Nephron progenitor cell (in vitro differentiated cells): ENCODE results near the gene PPM1L.

ENCODE experiments used
- DNase-seq: peaks from one replicate; pipeline ENCODE4 v3.0.0; 2021
- H3K27ac Mint-ChIP-seq: 2 replicates; pipeline ENCODE4 v1.8.0; 2021; ENCODE audit warnings: mild to moderate bottlenecking, moderate library complexity, mixed read lengths
- H3K27me3 Mint-ChIP-seq: 2 replicates; pipeline ENCODE4 v1.8.0; 2021; ENCODE audit warnings: mild to moderate bottlenecking, low read depth, mixed read lengths; ENCODE audit not compliant: poor library complexity
- H3K36me3 Mint-ChIP-seq: 2 replicates; pipeline ENCODE4 v1.8.0; 2021; ENCODE audit warnings: low read depth, mixed read lengths
- H3K4me1 Mint-ChIP-seq: 2 replicates; pipeline ENCODE4 v1.8.0; 2021; ENCODE audit warnings: mixed read lengths
- H3K4me3 Mint-ChIP-seq: 2 replicates; pipeline ENCODE4 v1.8.0; 2021; ENCODE audit warnings: mild to moderate bottlenecking, moderate library complexity, mixed read lengths
- H3K9me3 Mint-ChIP-seq: 2 replicates; pipeline ENCODE4 v1.8.0; 2021; ENCODE audit warnings: mild to moderate bottlenecking, moderate library complexity, mixed read lengths
- TF ChIP-seq, protein P1 (sequence below): fragments of 200-600 bp; sonication (generic); IDR thresholded peaks from 2 replicates; pipeline ENCODE4 v1.5.0; 2021; ENCODE audit warnings: antibody characterized with exemption

Gene PPM1L

DNA sequence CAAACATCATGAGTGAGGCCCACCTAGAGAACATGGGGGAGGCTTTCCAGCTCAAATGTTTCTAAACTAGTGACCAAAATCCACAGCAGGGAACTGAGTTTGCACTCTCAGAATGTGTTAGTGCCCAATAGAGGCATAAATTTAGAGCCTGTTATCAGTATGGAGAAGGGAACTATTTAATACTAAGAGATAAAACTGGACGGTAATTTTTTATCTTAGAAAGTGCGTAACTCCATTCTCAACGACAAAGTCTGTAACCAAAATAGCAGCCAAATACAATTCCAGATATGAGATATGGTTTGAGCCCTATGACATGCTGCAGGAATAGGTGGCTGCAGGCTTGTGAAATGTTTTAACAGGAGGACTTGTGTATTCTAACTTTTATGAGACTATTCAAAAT is 345.6 kb downstream of the PPM1L start:
- DNase-seq: no peak
- Mint-ChIP-seq H3K4me3 (no peak overlapping the region), H3K27ac (no peak overlapping the region), H3K9me3 (no peaks in the 10 kb centered on the region), H3K27me3 (peaks cover 31% of the 10 kb centered on the region), H3K36me3 (peaks cover 47% of the 10 kb centered on the region), H3K4me1 (peaks cover 16% of the 10 kb centered on the region)
- TF ChIP-seq, protein P1, sequence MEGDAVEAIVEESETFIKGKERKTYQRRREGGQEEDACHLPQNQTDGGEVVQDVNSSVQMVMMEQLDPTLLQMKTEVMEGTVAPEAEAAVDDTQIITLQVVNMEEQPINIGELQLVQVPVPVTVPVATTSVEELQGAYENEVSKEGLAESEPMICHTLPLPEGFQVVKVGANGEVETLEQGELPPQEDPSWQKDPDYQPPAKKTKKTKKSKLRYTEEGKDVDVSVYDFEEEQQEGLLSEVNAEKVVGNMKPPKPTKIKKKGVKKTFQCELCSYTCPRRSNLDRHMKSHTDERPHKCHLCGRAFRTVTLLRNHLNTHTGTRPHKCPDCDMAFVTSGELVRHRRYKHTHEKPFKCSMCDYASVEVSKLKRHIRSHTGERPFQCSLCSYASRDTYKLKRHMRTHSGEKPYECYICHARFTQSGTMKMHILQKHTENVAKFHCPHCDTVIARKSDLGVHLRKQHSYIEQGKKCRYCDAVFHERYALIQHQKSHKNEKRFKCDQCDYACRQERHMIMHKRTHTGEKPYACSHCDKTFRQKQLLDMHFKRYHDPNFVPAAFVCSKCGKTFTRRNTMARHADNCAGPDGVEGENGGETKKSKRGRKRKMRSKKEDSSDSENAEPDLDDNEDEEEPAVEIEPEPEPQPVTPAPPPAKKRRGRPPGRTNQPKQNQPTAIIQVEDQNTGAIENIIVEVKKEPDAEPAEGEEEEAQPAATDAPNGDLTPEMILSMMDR: no peak

DNA sequence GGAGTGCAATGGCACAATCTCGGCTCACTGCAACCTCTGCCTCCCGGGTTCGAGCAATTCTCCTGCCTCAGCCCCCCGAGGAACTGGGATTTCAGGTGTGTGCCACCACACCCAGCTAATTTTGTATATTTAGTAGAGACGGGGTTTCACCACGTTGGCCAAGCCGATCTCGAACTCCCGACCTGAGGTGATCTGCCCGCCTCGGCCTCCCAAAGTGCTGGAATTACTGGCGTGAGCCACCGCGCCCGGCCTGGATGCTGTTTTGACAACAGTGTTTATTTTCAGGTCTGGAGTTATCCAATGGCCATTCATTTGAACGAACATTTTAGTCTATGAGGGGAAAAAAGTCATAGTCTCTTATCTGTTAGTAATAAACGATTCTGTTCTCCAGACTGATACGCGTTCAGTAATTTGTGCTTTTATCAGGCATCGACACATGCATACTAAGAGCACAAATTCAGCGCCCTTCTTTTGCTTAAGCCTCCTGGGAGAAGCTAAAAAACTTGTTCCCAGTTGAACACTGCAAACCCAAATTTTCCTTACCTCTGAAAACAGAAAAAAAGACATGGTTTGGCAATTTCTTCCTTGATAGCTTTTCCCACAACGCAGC is 347.9 kb downstream of the PPM1L start:
- peaks cover 16% of the 10 kb centered on the region for H3K4me1 Mint-ChIP-seq
- H3K36me3 Mint-ChIP-seq: peaks cover 42% of the 10 kb centered on the region
- no peak for DNase-seq
- TF ChIP-seq, protein P1: no peak
- H3K9me3 Mint-ChIP-seq: no peaks in the 10 kb centered on the region
- peaks cover 44% of the 10 kb centered on the region for H3K27me3 Mint-ChIP-seq
- H3K27ac Mint-ChIP-seq: no peak overlapping the region
- peak overlapping the region; percentile 89 for H3K4me3 Mint-ChIP-seq

DNA sequence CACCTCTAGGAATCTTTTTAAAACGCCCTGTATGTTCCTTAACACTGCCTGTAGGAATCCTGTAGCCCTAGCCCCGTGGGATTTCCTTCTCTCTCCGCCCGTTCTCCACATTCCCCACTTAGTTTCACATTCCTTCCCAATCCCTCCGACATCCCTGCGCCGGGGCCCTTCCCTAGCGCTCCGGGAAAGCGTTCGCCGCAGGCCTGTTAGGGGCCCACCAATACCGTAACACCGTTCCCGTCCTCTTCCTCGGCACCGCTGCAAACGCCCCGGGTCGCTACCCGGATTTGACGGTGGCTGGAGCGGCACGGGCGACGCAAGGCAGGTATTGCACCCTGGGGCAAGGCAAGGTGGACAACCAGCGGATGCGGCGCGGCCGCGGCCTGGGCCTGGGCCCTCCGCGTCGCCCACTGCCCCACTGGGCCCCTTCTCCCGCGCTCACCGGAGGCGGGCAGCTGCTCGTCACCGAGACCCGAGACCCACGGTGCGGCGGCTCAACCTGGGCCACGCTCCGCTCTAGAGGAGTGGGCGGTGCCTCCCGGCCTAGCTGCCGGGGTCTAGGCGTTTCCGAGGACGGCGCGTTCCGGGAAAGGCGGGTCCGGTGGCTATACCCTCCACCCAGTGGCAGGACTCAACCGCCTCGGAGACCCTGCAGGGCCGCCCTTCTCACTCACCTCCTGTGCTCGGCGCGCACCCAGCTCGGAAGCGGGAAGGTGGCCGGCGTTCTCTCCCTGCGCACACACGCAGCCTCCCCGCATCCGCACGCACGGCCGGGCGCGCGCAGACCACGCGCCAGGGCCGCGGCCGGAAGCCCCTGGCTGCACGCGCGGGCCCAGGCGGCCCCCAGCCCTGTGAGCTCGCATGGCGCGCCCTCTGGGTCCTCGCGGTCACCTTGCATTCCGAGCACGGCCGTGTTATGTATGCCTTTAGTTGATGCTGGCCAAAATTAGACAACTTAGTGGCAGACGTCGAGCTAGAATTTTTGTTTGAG is 348.8 kb downstream of the PPM1L start, which contains the start of gene B3GALNT1:
Gene B3GALNT1 (minus strand): TSS at position 789 of the 991 bp plus-strand sequence. CDS start 18,595 bp downstream, outside the sequence.
- Mint-ChIP-seq H3K9me3 (no peaks in the 10 kb centered on the region), H3K4me1 (peaks cover 16% of the 10 kb centered on the region), H3K27me3 (peaks cover 44% of the 10 kb centered on the region), H3K4me3 (peak within 1 kb of the TSS; percentile 89), H3K36me3 (peaks cover 38% of the 10 kb centered on the region), H3K27ac (no peak within 1 kb of the TSS)
- peak; percentile 71 for DNase-seq
- TF ChIP-seq, protein P1: no peak

DNA sequence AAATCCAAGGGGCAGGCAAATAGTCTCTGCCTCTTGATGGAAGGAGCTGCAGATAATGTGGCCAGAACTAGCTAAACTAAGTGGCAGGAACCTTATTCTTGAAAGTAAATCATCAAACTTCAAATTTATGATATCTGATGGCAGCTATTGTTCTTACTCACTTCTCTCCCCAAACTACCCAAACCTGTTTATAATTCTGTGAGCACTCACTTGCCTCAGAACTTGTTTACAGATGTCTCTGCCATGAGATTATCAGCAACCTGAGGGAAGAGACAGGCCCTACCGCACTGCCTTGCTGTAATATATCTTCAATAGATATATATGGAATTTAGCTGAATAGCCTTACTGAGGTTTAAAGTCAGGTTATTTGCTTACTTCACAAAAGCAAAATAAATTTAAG is 351.3 kb downstream of the PPM1L start:
- Mint-ChIP-seq H3K27me3 (peaks cover 43% of the 10 kb centered on the region), H3K4me3 (no peak overlapping the region), H3K27ac (no peak overlapping the region), H3K4me1 (peaks cover 16% of the 10 kb centered on the region), H3K9me3 (no peaks in the 10 kb centered on the region), H3K36me3 (peaks cover 22% of the 10 kb centered on the region)
- TF ChIP-seq, protein P1: no peak
- DNase-seq: no peak

DNA sequence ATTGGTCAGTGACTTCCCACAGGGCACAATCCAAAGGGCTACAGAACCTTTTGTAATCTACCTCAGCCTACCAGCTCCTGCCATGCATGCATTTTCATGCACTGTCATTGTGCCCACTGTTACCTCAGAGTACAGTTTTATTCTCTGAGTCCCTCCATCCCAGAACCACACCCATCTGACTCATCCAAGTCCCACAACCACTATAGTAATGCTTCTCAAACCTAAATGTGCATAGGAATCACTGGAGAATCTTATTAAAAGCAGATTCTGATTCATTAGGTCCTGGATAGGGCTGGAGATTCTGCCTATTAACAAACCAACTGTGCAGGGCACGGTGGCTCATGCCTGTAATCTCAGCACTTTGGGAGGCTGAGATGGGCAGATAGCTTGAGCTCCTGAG is 352.8 kb downstream of the PPM1L start:
- Mint-ChIP-seq H3K4me1 (peaks cover 16% of the 10 kb centered on the region), H3K4me3 (no peak overlapping the region), H3K9me3 (peaks cover under 1% of the 10 kb centered on the region), H3K36me3 (peaks cover 6% of the 10 kb centered on the region), H3K27ac (no peak overlapping the region), H3K27me3 (peaks cover 35% of the 10 kb centered on the region)
- TF ChIP-seq, protein P1: no peak
- no peak for DNase-seq
